K562 (cell line): ENCODE measurements around the gene ADIPOQ. TPM values are rescaled to one million over a fixed set of nuclear protein-coding genes. Genes with fewer than 3 reads are reported as not detected.

Source experiments
- BCLAF1 ChIP-seq, 2 experiments: fragments of 450-650 bp in 1 of 2; IDR thresholded peaks; 2 replicates each; pipeline ENCODE4 v1.6.1; 2011 to 2017; ENCODE audit warnings: low read depth in 2 of 2, antibody characterized with exemption in 1 of 2, borderline replicate concordance in 1 of 2, low read length in 1 of 2, mild to moderate bottlenecking in 1 of 2, mixed read lengths in 1 of 2; ENCODE audit not compliant: control insufficient read depth in 1 of 2
- DMBX1 ChIP-seq: fragments of 250-450 bp; sonication (Bioruptor Pico); IDR thresholded peaks from 2 replicates; pipeline ENCODE4 v1.8.0; 2022; ENCODE audit warnings: inconsistent platforms, mild to moderate bottlenecking, moderate library complexity, borderline replicate concordance
- E2F3 ChIP-seq: fragments of 250-450 bp; sonication (Bioruptor Pico); IDR thresholded peaks from 2 replicates; pipeline ENCODE4 v1.4.0; 2020; ENCODE audit warnings: mild to moderate bottlenecking
- FOXM1 ChIP-seq, 2 experiments: fragments of 450-650 bp in 1 of 2; sonication (generic) in 1 of 2; formaldehyde crosslinking in 1 of 2; IDR thresholded peaks; 2 replicates each; pipeline versions ENCODE4 v1.6.1 to v1.9.0; 2017 to 2022; ENCODE audit warnings: low read depth in 2 of 2, mild to moderate bottlenecking in 2 of 2, missing genetic modification reagents in 1 of 2, moderate library complexity in 1 of 2
- SMAD1 ChIP-seq: fragments of 150-350 bp; IDR thresholded peaks from 2 replicates; pipeline ENCODE4 v1.6.1; 2014; ENCODE audit warnings: low read length, low read depth; ENCODE audit not compliant: partially characterized antibody
- SRF ChIP-seq, 2 experiments: fragments of 250-450, 450-650 bp in 1 of 2; sonication (Bioruptor Pico) in 1 of 2; sonication (generic) in 1 of 2; formaldehyde crosslinking; IDR thresholded peaks; 2 replicates each; pipeline versions ENCODE4 v1.5.0 to v1.5.1; 2020 to 2022; ENCODE audit warnings: mild to moderate bottlenecking in 1 of 2, missing genetic modification reagents in 1 of 2
- SUPT5H ChIP-seq: fragments of 450-650 bp; IDR thresholded peaks from 2 replicates; pipeline ENCODE4 v1.6.1; 2016
- ZNF232 ChIP-seq: sonication (generic); formaldehyde crosslinking; IDR thresholded peaks from 2 replicates; pipeline ENCODE4 v1.8.0; 2022; ENCODE audit warnings: mild to moderate bottlenecking, missing genetic modification reagents
- polyA plus RNA-seq, 8 experiments: library from polyadenylated mRNA; depleted of rRNA in 4 of 8; stranded (reverse) in 5 of 8; unstranded in 3 of 8; fragments of >200 nt; fragmentation: Nextera tagmentation in 2 of 8; fragmentation: Illumina TruSeq in 1 of 8; extraction: Ambion mirVana in 2 of 8; extraction: Trizol in 1 of 8; gene quantifications; 2 replicates each; pipeline versions ENCODE4 v1.2.1 to v1.2.3, GENCODE V29; 2011 to 2014; ENCODE audit warnings: inconsistent platforms in 1 of 8, missing spikeins in 1 of 8
- total RNA-seq, 7 experiments: library from RNA; depleted of rRNA in 6 of 7; stranded (reverse); fragments of >200 nt in 6 of 7; fragmentation: Illumina TruSeq in 2 of 7; extraction: Trizol in 2 of 7; gene quantifications; 2 replicates each; pipeline versions ENCODE4 v1.2.1 to v1.2.3, GENCODE V29; 2011 to 2021; ENCODE audit warnings: low replicate concordance in 1 of 7
- TF ChIP-seq, protein P1 (sequence below): fragments of 200-800 bp; sonication (Bioruptor generic); IDR thresholded peaks from 2 replicates; pipeline ENCODE4 v1.6.1; 2016; ENCODE audit warnings: missing genetic modification characterization, missing compliant biosample characterization
- TF ChIP-seq, protein P2 (sequence below): fragments of 200-800 bp; sonication (Bioruptor generic); IDR thresholded peaks from 2 replicates; pipeline ENCODE4 v1.6.1; 2017; ENCODE audit warnings: missing genetic modification characterization, missing compliant biosample characterization
- TF ChIP-seq, protein P3 (sequence below): fragments of 450-650 bp; IDR thresholded peaks from 2 replicates; pipeline ENCODE4 v1.6.1; 2016; ENCODE audit warnings: borderline replicate concordance

The ADIPOQ gene
- total and polyA plus RNA-seq, 9 of the 15 experiments (the other 6 are each of a cell fraction or from before 2014, with no cell fraction given) = 0.01 to 0.04 (median 0.03) TPM; not detected in 4

DNA sequence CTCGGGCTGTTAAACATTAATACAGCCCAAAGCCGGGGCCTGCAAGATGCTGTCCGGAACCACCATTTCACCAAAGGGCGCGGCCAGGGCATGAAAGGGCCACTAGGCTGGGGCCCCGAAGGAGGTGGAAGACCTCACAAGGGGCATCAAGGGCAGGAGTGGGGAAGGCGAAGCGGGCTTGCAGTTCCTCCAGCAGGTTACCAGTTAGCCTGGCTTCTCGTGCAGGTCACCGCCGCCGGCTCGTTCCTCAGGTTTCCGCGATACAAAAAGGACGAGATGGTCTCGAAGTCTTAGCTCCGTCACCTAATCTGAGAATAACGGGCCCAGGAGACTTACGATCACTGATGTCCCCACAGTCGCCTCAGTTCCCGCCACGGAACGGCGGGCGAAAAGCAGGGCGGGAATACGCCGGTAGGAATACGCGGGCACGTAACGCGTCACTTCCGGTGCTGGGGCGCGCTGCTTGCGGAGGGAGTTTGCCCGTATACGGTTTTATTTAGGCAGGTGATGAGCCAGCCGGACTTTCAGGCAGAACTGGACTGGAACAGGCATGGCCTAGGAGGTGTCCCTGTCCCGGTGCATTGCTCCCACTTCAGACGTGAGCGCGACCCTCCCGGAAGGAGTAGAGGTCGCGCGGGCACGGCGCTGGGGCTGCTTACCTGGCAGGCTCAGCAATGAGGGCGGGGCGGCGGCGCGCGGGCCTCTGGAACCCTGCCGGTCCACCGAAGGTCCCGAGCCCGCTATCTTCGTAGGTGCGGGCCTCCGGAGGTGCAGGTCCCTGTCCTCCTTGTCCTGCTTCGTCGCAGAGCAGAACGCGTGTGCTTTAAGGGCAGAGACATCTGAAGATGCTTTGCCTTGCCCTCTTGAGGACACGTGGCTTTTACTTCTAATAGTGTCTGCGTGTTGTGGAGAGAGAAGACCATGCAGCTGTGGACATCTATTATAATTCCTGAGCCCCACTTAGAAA is 36.1 kb upstream of the ADIPOQ start, which contains the start of gene RFC4 (continued):
- TF ChIP-seq, protein P1, sequence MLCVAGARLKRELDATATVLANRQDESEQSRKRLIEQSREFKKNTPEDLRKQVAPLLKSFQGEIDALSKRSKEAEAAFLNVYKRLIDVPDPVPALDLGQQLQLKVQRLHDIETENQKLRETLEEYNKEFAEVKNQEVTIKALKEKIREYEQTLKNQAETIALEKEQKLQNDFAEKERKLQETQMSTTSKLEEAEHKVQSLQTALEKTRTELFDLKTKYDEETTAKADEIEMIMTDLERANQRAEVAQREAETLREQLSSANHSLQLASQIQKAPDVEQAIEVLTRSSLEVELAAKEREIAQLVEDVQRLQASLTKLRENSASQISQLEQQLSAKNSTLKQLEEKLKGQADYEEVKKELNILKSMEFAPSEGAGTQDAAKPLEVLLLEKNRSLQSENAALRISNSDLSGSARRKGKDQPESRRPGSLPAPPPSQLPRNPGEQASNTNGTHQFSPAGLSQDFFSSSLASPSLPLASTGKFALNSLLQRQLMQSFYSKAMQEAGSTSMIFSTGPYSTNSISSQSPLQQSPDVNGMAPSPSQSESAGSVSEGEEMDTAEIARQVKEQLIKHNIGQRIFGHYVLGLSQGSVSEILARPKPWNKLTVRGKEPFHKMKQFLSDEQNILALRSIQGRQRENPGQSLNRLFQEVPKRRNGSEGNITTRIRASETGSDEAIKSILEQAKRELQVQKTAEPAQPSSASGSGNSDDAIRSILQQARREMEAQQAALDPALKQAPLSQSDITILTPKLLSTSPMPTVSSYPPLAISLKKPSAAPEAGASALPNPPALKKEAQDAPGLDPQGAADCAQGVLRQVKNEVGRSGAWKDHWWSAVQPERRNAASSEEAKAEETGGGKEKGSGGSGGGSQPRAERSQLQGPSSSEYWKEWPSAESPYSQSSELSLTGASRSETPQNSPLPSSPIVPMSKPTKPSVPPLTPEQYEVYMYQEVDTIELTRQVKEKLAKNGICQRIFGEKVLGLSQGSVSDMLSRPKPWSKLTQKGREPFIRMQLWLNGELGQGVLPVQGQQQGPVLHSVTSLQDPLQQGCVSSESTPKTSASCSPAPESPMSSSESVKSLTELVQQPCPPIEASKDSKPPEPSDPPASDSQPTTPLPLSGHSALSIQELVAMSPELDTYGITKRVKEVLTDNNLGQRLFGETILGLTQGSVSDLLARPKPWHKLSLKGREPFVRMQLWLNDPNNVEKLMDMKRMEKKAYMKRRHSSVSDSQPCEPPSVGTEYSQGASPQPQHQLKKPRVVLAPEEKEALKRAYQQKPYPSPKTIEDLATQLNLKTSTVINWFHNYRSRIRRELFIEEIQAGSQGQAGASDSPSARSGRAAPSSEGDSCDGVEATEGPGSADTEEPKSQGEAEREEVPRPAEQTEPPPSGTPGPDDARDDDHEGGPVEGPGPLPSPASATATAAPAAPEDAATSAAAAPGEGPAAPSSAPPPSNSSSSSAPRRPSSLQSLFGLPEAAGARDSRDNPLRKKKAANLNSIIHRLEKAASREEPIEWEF (CRISPR knock-in tag) = 0 out of 2 replicates have a peak, but pooled peaks have one; percentile 24
- TF ChIP-seq BCLAF1 (IDR thresholded peaks at IDR 0.05; ENCODE audit: borderline replicate concordance in 1 of 2, control insufficient read depth in 1 of 2, low read depth in 2 of 2, low read length in 1 of 2) = peak in 1 of 2 experiments; percentile 87; a peak in 2 of 4 replicates
- no peak for TF ChIP-seq FOXM1 (IDR thresholded peaks at IDR 0.05; ENCODE audit: low read depth)
- TF ChIP-seq FOXM1 (CRISPR knock-in tag; IDR thresholded peaks at IDR 0.05; ENCODE audit: low read depth) = peak; percentile 62; the same call in 1 of the 2 replicates
- peak; percentile 75; the same call in 1 of the 2 replicates for TF ChIP-seq ZNF232
- TF ChIP-seq, protein P2, sequence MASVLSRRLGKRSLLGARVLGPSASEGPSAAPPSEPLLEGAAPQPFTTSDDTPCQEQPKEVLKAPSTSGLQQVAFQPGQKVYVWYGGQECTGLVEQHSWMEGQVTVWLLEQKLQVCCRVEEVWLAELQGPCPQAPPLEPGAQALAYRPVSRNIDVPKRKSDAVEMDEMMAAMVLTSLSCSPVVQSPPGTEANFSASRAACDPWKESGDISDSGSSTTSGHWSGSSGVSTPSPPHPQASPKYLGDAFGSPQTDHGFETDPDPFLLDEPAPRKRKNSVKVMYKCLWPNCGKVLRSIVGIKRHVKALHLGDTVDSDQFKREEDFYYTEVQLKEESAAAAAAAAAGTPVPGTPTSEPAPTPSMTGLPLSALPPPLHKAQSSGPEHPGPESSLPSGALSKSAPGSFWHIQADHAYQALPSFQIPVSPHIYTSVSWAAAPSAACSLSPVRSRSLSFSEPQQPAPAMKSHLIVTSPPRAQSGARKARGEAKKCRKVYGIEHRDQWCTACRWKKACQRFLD = peak; percentile 73
- peak; percentile 95 for TF ChIP-seq E2F3
- peak; percentile 90 for TF ChIP-seq SUPT5H
- TF ChIP-seq SMAD1 = peak; percentile 77
- TF ChIP-seq DMBX1 = peak; percentile 30; the same call in 1 of the 2 replicates
- TF ChIP-seq SRF (CRISPR knock-in tag; IDR thresholded peaks at IDR 0.05) = peak in 1 of 2 experiments; percentile 93; a peak in 3 of 4 replicates
- TF ChIP-seq, protein P3, sequence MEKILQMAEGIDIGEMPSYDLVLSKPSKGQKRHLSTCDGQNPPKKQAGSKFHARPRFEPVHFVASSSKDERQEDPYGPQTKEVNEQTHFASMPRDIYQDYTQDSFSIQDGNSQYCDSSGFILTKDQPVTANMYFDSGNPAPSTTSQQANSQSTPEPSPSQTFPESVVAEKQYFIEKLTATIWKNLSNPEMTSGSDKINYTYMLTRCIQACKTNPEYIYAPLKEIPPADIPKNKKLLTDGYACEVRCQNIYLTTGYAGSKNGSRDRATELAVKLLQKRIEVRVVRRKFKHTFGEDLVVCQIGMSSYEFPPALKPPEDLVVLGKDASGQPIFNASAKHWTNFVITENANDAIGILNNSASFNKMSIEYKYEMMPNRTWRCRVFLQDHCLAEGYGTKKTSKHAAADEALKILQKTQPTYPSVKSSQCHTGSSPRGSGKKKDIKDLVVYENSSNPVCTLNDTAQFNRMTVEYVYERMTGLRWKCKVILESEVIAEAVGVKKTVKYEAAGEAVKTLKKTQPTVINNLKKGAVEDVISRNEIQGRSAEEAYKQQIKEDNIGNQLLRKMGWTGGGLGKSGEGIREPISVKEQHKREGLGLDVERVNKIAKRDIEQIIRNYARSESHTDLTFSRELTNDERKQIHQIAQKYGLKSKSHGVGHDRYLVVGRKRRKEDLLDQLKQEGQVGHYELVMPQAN = peak; percentile 30
